ENCODE data around the gene AK3.
"Not testable (repeated sequence)": the region's sequence is repeated elsewhere in the genome, so short reads cannot be mapped to it uniquely, and the experiment has no call there.

DNA sequence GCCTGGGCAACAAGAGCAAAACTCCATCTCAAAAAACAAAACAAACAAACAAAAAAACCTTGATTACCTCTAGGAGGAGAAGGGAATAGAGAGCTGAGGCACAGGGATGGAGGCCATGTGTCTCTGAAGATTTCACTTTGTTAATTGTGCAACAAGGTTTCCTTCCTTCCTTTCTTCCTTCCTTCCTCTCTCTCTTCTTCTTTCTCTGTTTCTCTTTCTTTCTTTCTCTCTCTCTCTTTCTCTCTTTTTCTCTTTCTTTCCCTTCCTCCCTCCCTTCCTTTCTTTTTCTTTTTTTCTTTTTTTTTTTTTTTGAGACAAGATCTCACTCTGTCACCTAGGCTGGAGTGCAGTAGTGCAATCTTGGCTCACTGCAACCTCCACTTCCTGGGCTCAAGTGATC lies 13.5 kb upstream of the AK3 start:
- TF ChIP-seq EZH2 (IDR thresholded peaks at IDR 0.05; ENCODE audit: insufficient read depth, poor library complexity, severe bottlenecking); EZH2phosphoT487 (IDR thresholded peaks at IDR 0.05; ENCODE audit: insufficient read depth, low read depth): not testable (repeated sequence)
